Upper lobe of left lung (tissue), 6 donors: Measurements from ENCODE around the gene NTN1. TPM values are rescaled to one million over a fixed set of nuclear protein-coding genes. Genes with fewer than 3 reads are reported as not detected.
"Not testable (repeated sequence)": the region's sequence is repeated elsewhere in the genome, so short reads cannot be mapped to it uniquely, and the experiment has no call there.

ENCODE experiments used
- ATAC-seq, 2 donors: fragments of 200-7000 bp; cut with Tn5 transposase; one replicate each; pipeline ENCODE4 v1.9.1; 2022; ENCODE audit warnings: mild to moderate bottlenecking in 2 of 2, moderate library complexity in 2 of 2; ENCODE audit not compliant: low FRiP score in 2 of 2
- DNase-seq, 2 donors: peaks; one replicate each; pipeline ENCODE4 v3.0.0-alpha.2; 2019 to 2020
- H3K27ac ChIP-seq, 4 donors: fragments of 200-600 bp; sonication (generic); one replicate each; pipeline ENCODE4 v1.5.1; 2016 to 2019
- H3K27me3 ChIP-seq, 4 donors: fragments of 200-600 bp; sonication (generic); one replicate each; pipeline ENCODE4 v1.5.1; 2017 to 2019
- H3K36me3 ChIP-seq, 4 donors: fragments of 200-600 bp; sonication (generic); one replicate each; pipeline ENCODE4 v1.5.1; 2016 to 2019
- H3K4me1 ChIP-seq, 4 donors: fragments of 200-600 bp; sonication (generic); one replicate each; pipeline ENCODE4 v1.5.1; 2018 to 2019
- H3K4me3 ChIP-seq, 4 donors: fragments of 200-600 bp; sonication (generic); one replicate each; pipeline ENCODE4 v1.5.1; 2017 to 2019; ENCODE audit warnings: mild to moderate bottlenecking in 2 of 4, moderate library complexity in 1 of 4
- H3K9me3 ChIP-seq, 4 donors: fragments of 200-600 bp; sonication (generic); one replicate each; pipeline ENCODE4 v1.5.1; 2018 to 2019
- CTCF ChIP-seq, 6 experiments: fragments of 450-650 bp in 4 of 6; fragments of 200-600 bp in 2 of 6; sonication (generic) in 2 of 6; IDR thresholded peaks; one replicate each; pipeline ENCODE4 v1.5.1; 2016 to 2019; ENCODE audit warnings: antibody characterized with exemption in 6 of 6
- EP300 ChIP-seq, 4 donors: sonication (generic); formaldehyde crosslinking; IDR thresholded peaks; one replicate each; pipeline ENCODE4 v1.5.1; 2017; ENCODE audit warnings: antibody characterized with exemption in 4 of 4, control low read depth in 2 of 4
- POLR2A ChIP-seq, 4 donors: fragments of 450-650 bp; IDR thresholded peaks; one replicate each; pipeline ENCODE4 v1.5.1; 2016 to 2017; ENCODE audit warnings: antibody characterized with exemption in 4 of 4, mild to moderate bottlenecking in 2 of 4
- POLR2AphosphoS5 ChIP-seq, 2 donors: sonication (generic); formaldehyde crosslinking; IDR thresholded peaks; one replicate each; pipeline ENCODE4 v1.5.1; 2017; ENCODE audit warnings: antibody characterized with exemption in 2 of 2
- WGBS, 2 donors: methylation state at CpG; one replicate each; pipeline ENCODE4 v1.1.5; 2017 to 2018; 5-methylcytosine and 5-hydroxymethylcytosine counted together
- total RNA-seq, 6 donors: library from RNA; depleted of rRNA in 4 of 6; stranded (reverse); fragments of >200 nt in 4 of 6; gene quantifications; one replicate each; pipeline versions ENCODE4 v1.1.0 to v1.2.1, GENCODE V29; 2016 to 2021
- donor health status: DM: no; HTN: no; CAD: no; lungs with moderate emphysema.
- donor health status: DM: no; HTN: yes; CAD: no; lungs with severe emphysema.

Gene NTN1
- total RNA-seq, 6 donors from 2014 or later = 2.6 to 9.1 (median 4.1) TPM

- Histone ChIP-seq H3K4me1 (no peaks in the 10 kb centered on the region), H3K27me3 (no peaks in the 10 kb centered on the region), H3K9me3 (no peaks in the 10 kb centered on the region), H3K36me3 (no peaks in the 10 kb centered on the region), H3K4me3 (no peak overlapping the region), H3K27ac (no peak overlapping the region)
- ATAC-seq (peak; percentile 26 to 43), DNase-seq (no peak)
- TF ChIP-seq CTCF (IDR thresholded peaks at IDR 0.05) (no peak), EP300 (IDR thresholded peaks at IDR 0.05) (no peak), POLR2A (IDR thresholded peaks at IDR 0.05) (no peak), POLR2AphosphoS5 (IDR thresholded peaks at IDR 0.05) (no peak)
- 79 to 89% methylated on average over 18 of the region's 18 CpGs for WGBS, 2 donors
Measured at GRCh38 chr17:9104370-9105041, 83.2 kb downstream of the NTN1 start.

DNA sequence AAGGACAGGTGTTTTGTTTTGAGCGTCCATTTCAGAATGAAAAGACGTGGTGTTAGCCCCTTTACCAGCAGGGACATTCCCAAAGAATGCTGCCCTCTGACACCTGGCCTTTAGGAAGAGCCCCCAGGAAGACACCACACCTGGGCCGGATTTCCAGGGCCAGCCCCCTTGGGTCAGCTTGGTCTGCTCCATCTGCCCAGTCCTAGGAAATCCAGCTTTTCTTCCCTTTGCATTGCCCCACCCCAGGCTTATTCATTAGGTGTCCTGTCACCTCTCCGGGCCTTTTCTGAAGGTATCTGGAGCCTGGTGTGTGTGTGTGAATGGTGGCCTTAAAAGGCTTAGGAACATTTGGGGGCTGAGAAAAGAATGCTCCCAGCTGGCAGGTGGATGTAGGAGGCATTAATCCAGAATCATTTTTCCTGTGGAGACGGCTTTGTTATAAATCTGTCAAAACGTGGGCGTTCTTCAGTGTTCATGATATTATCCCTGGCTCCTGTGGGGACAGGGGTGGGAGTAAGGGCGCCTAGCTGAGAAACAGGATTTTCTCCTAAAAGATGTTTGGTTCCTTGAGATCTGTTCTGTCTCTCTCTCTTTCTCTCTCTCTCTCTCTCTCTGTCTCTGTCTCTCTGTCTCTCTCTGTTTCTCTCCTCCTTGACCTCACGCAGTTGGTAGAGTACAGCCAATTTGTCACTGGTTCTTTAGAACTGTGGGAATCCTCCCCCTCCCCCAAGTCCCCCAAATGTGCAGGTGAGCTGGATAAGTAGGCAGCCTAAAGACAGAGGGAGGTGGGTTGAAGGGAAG, 84.0 kb downstream of the NTN1 start:
- DNase-seq = no peak
- no peak for ATAC-seq
- no peaks in the 10 kb centered on the region for H3K4me1 ChIP-seq
- H3K4me3 ChIP-seq = no peak overlapping the region
- no peak for TF ChIP-seq CTCF (IDR thresholded peaks at IDR 0.05)
- no peak for TF ChIP-seq POLR2AphosphoS5 (IDR thresholded peaks at IDR 0.05)
- TF ChIP-seq POLR2A (IDR thresholded peaks at IDR 0.05) = no peak
- no peak for TF ChIP-seq EP300 (IDR thresholded peaks at IDR 0.05)
- H3K27me3 ChIP-seq = no peaks in the 10 kb centered on the region
- WGBS, 2 donors = 87 to 88% methylated on average over 9 of the region's 9 CpGs
- no peaks in the 10 kb centered on the region for H3K9me3 ChIP-seq
- no peak overlapping the region for H3K27ac ChIP-seq
- H3K36me3 ChIP-seq = no peaks in the 10 kb centered on the region

DNA sequence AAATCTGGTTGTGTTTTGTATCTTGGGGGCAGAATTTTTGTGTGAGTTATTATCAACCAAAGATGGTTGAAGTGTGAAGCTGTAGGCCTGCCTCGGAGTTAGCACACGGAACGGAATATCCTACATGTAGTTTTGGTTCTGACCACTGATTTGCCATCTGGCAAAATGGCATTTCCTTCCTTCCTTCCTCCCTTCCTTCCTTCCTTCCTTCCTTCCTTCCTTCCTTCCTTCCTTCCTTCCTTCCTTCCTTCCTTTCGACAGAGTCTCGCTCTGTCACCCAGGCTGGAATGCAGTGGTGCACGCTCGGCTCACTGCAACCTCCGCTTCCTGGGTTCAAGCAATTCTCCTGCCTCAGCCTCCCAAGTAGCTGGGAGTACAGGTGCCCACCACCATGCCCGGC, 85.0 kb downstream of the NTN1 start:
- H3K4me3 ChIP-seq, H3K4me1 ChIP-seq, DNase-seq, H3K27me3 ChIP-seq, H3K36me3 ChIP-seq, ATAC-seq, H3K9me3 ChIP-seq, H3K27ac ChIP-seq: not testable (repeated sequence)
- WGBS, 2 donors = 85 to 88% methylated on average over 9 of the region's 9 CpGs

GRCh38 chr17:9107527-9107926, 86.2 kb downstream of the NTN1 start:
- no peaks in the 10 kb centered on the region for H3K4me1 ChIP-seq
- no peaks in the 10 kb centered on the region for H3K36me3 ChIP-seq
- H3K27me3 ChIP-seq = no peaks in the 10 kb centered on the region
- H3K4me3 ChIP-seq = no peak overlapping the region
- H3K27ac ChIP-seq = no peak overlapping the region
- DNase-seq (no peak), ATAC-seq (no peak)
- no peaks in the 10 kb centered on the region for H3K9me3 ChIP-seq
- 83 to 87% methylated on average over 4 of the region's 4 CpGs for WGBS, 2 donors
- no peak for TF ChIP-seq CTCF (IDR thresholded peaks at IDR 0.05)
- no peak for TF ChIP-seq EP300 (IDR thresholded peaks at IDR 0.05)
- TF ChIP-seq POLR2A (IDR thresholded peaks at IDR 0.05) = no peak
- no peak for TF ChIP-seq POLR2AphosphoS5 (IDR thresholded peaks at IDR 0.05)

DNA sequence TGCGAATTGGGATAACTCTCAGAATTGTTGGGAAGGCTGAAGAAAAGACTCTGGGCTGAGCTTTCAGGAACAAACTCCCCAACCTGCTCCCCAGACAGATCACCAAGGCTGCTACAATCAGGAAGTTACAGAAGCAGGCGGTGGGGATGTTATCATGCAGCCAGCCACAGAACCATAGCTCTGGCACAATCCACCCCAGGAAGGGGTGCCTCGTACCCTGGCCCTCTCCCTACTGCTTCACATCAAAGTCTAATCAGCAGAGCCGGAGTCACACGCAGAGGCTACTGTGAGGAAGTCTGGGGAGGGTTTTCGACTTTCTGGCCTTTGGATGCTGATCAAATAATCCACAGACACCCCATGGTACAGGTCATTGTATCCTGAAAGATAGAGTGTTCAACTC, 86.8 kb downstream of the NTN1 start:
- Histone ChIP-seq H3K4me3 (no peak overlapping the region), H3K4me1 (no peaks in the 10 kb centered on the region), H3K9me3 (no peaks in the 10 kb centered on the region), H3K27me3 (no peaks in the 10 kb centered on the region), H3K36me3 (no peaks in the 10 kb centered on the region), H3K27ac (no peak overlapping the region)
- TF ChIP-seq CTCF (IDR thresholded peaks at IDR 0.05) (no peak), POLR2A (IDR thresholded peaks at IDR 0.05) (no peak), EP300 (IDR thresholded peaks at IDR 0.05) (no peak), POLR2AphosphoS5 (IDR thresholded peaks at IDR 0.05) (no peak)
- 56 to 62% methylated on average over 6 of the region's 6 CpGs for WGBS, 2 donors
- no peak for ATAC-seq
- DNase-seq = no peak
